ENCODE measurements around the gene REV3L. TPM values are rescaled to one million over a fixed set of nuclear protein-coding genes. Genes with fewer than 3 reads are reported as not detected.

Gene REV3L
- total RNA-seq, 3 donors from 2014 or later, result 17.7 to 56.4 (median 20.7) TPM

DNA sequence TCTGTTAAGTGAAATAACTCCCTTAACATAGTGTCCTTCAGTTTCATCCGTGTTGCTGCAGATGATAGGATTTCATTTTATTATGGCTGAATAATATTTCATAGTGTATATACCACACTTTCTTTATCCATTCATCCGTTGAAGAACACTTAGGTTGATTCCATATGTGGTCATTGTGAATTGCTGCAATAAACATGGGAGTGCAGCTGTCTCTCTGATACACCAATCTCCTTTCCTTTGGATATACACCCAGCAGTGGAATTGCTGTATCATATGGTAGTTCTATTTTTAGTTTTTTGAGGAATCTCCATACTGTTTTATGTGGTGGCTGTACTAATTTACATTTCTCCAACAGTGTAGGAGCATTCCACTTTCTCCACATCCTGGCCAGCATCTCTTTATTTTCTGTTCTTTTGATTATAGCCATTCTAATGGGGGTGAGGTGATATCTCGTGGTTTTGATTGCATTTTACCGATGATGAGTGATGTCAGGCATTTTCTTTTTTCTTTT is 202.5 kb downstream of the REV3L start:
- ATAC-seq (peak; percentile 90), DNase-seq (no peak)
- Histone ChIP-seq H3K4me1 (ENCODE audit: low read depth) (no peaks in the 10 kb centered on the region), H3K9me3 (no peaks in the 10 kb centered on the region), H3K4me3 (no peak overlapping the region), H3K36me3 (ENCODE audit: low read depth) (no peaks in the 10 kb centered on the region)
- TF ChIP-seq, protein P1, sequence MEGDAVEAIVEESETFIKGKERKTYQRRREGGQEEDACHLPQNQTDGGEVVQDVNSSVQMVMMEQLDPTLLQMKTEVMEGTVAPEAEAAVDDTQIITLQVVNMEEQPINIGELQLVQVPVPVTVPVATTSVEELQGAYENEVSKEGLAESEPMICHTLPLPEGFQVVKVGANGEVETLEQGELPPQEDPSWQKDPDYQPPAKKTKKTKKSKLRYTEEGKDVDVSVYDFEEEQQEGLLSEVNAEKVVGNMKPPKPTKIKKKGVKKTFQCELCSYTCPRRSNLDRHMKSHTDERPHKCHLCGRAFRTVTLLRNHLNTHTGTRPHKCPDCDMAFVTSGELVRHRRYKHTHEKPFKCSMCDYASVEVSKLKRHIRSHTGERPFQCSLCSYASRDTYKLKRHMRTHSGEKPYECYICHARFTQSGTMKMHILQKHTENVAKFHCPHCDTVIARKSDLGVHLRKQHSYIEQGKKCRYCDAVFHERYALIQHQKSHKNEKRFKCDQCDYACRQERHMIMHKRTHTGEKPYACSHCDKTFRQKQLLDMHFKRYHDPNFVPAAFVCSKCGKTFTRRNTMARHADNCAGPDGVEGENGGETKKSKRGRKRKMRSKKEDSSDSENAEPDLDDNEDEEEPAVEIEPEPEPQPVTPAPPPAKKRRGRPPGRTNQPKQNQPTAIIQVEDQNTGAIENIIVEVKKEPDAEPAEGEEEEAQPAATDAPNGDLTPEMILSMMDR (IDR thresholded peaks at IDR 0.05), result no peak
- intact Hi-C loops (cut with DNase I, micrococcal nuclease), result no loop called here

DNA sequence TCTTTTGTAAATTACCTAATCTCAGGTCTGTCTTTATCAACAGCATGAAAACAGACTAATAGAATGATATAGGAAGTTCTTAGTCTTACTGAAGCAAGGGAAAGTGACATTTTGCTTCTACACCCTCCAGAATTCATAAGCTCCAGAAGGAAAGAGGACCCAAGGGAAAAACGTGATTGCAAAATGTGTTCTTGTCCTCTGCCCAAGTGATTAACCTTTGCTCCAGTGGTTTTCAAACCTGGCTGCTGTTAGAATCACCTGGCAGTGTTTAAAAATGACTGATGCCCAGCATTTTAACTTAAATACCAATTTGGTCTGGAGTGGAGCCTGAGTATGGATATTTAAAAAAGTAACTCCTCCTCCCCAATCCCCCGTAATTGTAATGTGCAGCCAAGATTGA is 204.3 kb downstream of the REV3L start:
- intact Hi-C loops (cut with DNase I, micrococcal nuclease), result no loop called here
- DNase-seq, result no peak
- ATAC-seq, result no peak
- no peak overlapping the region for H3K4me3 ChIP-seq
- TF ChIP-seq, protein P1 (IDR thresholded peaks at IDR 0.05), result no peak
- H3K4me1 ChIP-seq (ENCODE audit: low read depth), result no peaks in the 10 kb centered on the region
- peaks cover 11% of the 10 kb centered on the region for H3K9me3 ChIP-seq
- no peaks in the 10 kb centered on the region for H3K36me3 ChIP-seq (ENCODE audit: low read depth)

DNA sequence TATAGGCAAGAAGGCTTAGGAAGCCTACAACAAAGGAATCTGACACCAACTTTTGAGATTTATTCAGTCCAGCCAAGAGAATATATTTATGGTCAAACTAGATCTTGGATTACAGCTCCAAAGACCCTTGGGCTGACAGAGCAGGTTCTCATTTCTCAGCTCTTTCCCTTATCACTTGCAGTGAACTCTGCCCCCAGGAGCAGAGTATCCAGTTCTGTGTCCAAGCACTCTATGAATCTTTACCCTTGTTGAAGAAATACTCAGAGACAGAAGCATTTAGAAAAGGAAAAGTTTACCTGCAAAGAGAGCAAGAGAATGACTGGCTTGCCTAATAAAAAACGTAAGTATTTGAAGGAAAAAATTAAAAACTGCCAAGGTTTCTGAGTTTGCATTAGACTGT is 205.2 kb downstream of the REV3L start:
- DNase-seq (no peak), ATAC-seq (no peak)
- Histone ChIP-seq H3K9me3 (peaks cover 11% of the 10 kb centered on the region), H3K4me3 (no peak overlapping the region), H3K4me1 (ENCODE audit: low read depth) (no peaks in the 10 kb centered on the region), H3K36me3 (ENCODE audit: low read depth) (no peaks in the 10 kb centered on the region)
- TF ChIP-seq, protein P1 (IDR thresholded peaks at IDR 0.05), result no peak
- intact Hi-C loops (cut with DNase I, micrococcal nuclease), result no loop called here

DNA sequence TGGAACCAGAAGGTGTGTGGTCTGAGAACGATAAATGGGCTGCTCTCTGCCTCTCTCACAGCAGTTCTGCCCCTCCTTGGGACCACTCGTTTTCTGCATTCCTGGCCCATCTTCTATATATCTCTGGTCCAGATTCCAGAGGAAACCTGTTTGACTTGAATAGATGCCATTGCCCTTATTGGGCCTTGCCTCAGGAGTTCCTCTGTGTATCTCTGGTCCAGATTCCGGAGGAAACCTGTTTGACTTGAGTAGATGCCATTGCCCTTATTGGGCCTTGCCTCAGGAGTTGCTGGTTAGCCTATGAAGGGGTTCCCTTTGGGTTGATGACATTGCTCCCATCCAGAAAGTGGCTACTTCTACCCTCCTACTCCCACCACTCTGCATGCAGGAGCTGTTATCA is 206.3 kb downstream of the REV3L start:
- no peak for DNase-seq
- H3K4me1 ChIP-seq (ENCODE audit: low read depth), result no peaks in the 10 kb centered on the region
- ATAC-seq, result no peak
- no peak overlapping the region for H3K4me3 ChIP-seq
- H3K36me3 ChIP-seq (ENCODE audit: low read depth), result no peaks in the 10 kb centered on the region
- TF ChIP-seq, protein P1 (IDR thresholded peaks at IDR 0.05), result no peak
- H3K9me3 ChIP-seq, result peaks cover 11% of the 10 kb centered on the region
- intact Hi-C loops (cut with DNase I, micrococcal nuclease), result no loop called here

DNA sequence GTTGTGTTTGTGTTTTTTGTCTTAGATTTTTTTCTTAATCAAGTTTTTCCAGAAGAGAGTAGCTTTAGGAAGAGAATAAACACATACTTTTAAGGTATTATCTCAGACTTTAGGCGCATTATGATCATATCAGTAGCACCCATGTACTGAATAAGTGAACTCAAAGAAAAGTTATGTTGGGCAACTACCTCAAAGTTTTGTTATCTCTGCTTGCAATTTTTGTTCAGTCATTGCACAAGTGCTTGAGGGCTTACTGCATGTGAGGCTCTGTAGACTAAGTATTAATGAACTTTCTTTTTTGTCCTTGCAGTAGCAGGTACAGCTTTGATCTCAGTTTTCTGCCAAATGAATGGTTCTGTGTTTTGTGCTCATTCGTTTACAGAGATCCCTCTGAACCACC is 206.7 kb downstream of the REV3L start:
- DNase-seq (no peak), ATAC-seq (no peak)
- no peaks in the 10 kb centered on the region for H3K4me1 ChIP-seq (ENCODE audit: low read depth)
- peaks cover 11% of the 10 kb centered on the region for H3K9me3 ChIP-seq
- H3K4me3 ChIP-seq, result no peak overlapping the region
- intact Hi-C loops (cut with DNase I, micrococcal nuclease), result no loop called here
- H3K36me3 ChIP-seq (ENCODE audit: low read depth), result no peaks in the 10 kb centered on the region
- TF ChIP-seq, protein P1 (IDR thresholded peaks at IDR 0.05), result no peak

Measured in mucosa of descending colon (tissue), 3 donors.